HEK293T (cell line): Measurements from ENCODE around the gene TCERG1L.

ENCODE experiments used
- ARNT ChIP-seq: fragments of 450-650 bp; IDR thresholded peaks from 2 replicates; pipeline ENCODE4 v1.6.1; 2017; ENCODE audit warnings: mild to moderate bottlenecking
- ELF4 ChIP-seq: fragments of 450-650 bp; IDR thresholded peaks from 2 replicates; pipeline ENCODE4 v1.6.1; 2017; ENCODE audit warnings: antibody characterized with exemption
- FOXM1 ChIP-seq: fragments of 450-650 bp; IDR thresholded peaks from 2 replicates; pipeline ENCODE4 v1.6.1; 2017; ENCODE audit warnings: mild to moderate bottlenecking, borderline replicate concordance

- no peak for TF ChIP-seq ELF4
- no peak for TF ChIP-seq FOXM1
- no peak for TF ChIP-seq ARNT
Measured at GRCh38 chr10:131280101-131280500, 31.4 kb downstream of the TCERG1L start.
